Right lobe of liver (tissue), 6 donors: ENCODE results near the gene SERPINB4. TPM values are rescaled to one million over a fixed set of nuclear protein-coding genes. Genes with fewer than 3 reads are reported as not detected.

ENCODE experiments used
- ATAC-seq, 4 donors: fragments of 200-7000 bp; cut with Tn5 transposase; one replicate each; pipeline ENCODE4 v1.9.1; 2020; ENCODE audit warnings: mild to moderate bottlenecking in 4 of 4, moderate library complexity in 4 of 4
- DNase-seq, 3 donors: peaks; one replicate each; pipeline ENCODE4 v3.0.0-alpha.2; 2020
- H3K27ac ChIP-seq, 3 donors: fragments of 200-600 bp; one replicate each; pipeline ENCODE4 v1.8.0; 2022
- H3K27me3 ChIP-seq, 2 donors: fragments of 200-600 bp; one replicate each; pipeline ENCODE4 v1.8.0; 2022
- H3K36me3 ChIP-seq, 4 donors: fragments of 200-600 bp; sonication (generic) in 1 of 4; one replicate each; pipeline versions ENCODE4 v1.5.1 to v1.8.0; 2017 to 2022; ENCODE audit warnings: control low read depth in 1 of 4
- H3K4me1 ChIP-seq, 4 donors: fragments of 200-600 bp; sonication (generic) in 1 of 4; one replicate each; pipeline versions ENCODE4 v1.5.1 to v1.8.0; 2017 to 2022; ENCODE audit warnings: control low read depth in 1 of 4
- H3K4me3 ChIP-seq, 3 donors: fragments of 200-600 bp; one replicate each; pipeline ENCODE4 v1.8.0; 2022
- H3K9me3 ChIP-seq, 4 donors: fragments of 200-600 bp; sonication (generic) in 1 of 4; one replicate each; pipeline versions ENCODE4 v1.5.1 to v1.8.0; 2017 to 2022; ENCODE audit warnings: control low read depth in 1 of 4
- CTCF ChIP-seq, 4 donors: fragments of 200-600 bp in 3 of 4; fragments of 450-650 bp in 1 of 4; IDR thresholded peaks; one replicate each; pipeline versions ENCODE4 v1.5.1 to v1.8.0; 2016 to 2022; ENCODE audit warnings: antibody characterized with exemption in 4 of 4, mild to moderate bottlenecking in 2 of 4
- POLR2A ChIP-seq: fragments of 450-650 bp; IDR thresholded peaks from one replicate; pipeline ENCODE4 v1.6.1; 2017; ENCODE audit warnings: antibody characterized with exemption, mild to moderate bottlenecking
- WGBS: methylation state at CpG from one replicate; pipeline ENCODE4 v1.1.6; 2018; ENCODE audit warnings: low coverage, low lambda C conversion rate; ENCODE audit not compliant: insufficient coverage; ENCODE audit errors: missing lambda C conversion rate; 5-methylcytosine and 5-hydroxymethylcytosine counted together
- intact Hi-C, 2 donors: fragments of 100-400 bp; cut with DNase I; formaldehyde crosslinking; loops; one replicate each; pipeline versions ENCODE4 v1.11.2 to v1.14.1; 2022
- total RNA-seq, 6 experiments: library from RNA; depleted of rRNA in 2 of 6; stranded (reverse); fragments of >200 nt in 2 of 6; fragmentation: NEBNext Ultra II Directional in 3 of 6; extraction: Animal tissue kit (Norgen Biotek cat#: 25700) in 3 of 6; gene quantifications; one replicate each; pipeline versions ENCODE4 v1.1.0 to v1.2.4, GENCODE V29; 2016 to 2023
- donor health status: DM: no; HTN: yes; CAD: no.
- donor health status: DM: no; HTN: no; CAD: no.
- donor health status: DM: no; HTN: no; CAD: no.
- donor health status: DM: no; HTN: yes; CAD: no.
- donor health status: DM: no; HTN: yes; CAD: no.

The SERPINB4 gene
- total RNA-seq, 6 experiments from 2014 or later: not detected

DNA sequence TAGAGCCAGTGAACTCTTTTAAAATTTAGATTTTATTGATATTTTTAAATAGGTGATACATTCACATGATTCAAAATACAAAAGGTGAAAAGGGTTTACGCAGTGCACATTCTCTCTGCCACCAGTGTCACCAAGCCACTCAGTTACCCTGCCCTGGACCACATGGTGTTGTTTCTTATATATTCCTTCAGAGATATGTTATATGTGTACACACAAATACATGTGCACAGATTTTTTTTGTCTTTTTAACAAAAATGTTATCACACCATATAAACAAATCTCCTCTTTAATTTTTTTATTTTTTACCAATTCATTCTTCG is 26.2 kb downstream of the SERPINB4 start:
- H3K27ac ChIP-seq: no peak overlapping the region
- no peak overlapping the region for H3K4me3 ChIP-seq
- no peak for ATAC-seq
- TF ChIP-seq POLR2A (no peak), CTCF (IDR thresholded peaks at IDR 0.05) (no peak)
- intact Hi-C loops: no loop called here
- 93% methylated on average over 2 of the region's 2 CpGs for WGBS
- H3K27me3 ChIP-seq: no peaks in the 10 kb centered on the region
- H3K4me1 ChIP-seq: no peaks in the 10 kb centered on the region
- no peaks in the 10 kb centered on the region for H3K9me3 ChIP-seq
- no peak for DNase-seq
- H3K36me3 ChIP-seq: no peaks in the 10 kb centered on the region

- TF ChIP-seq CTCF (IDR thresholded peaks at IDR 0.05): no peak
- no peak for TF ChIP-seq POLR2A
- intact Hi-C loops: no loop called here
- H3K4me1 ChIP-seq: no peaks in the 10 kb centered on the region
- no peak overlapping the region for H3K4me3 ChIP-seq
- 32% methylated on average over 3 of the region's 3 CpGs for WGBS
- no peak for ATAC-seq
- H3K36me3 ChIP-seq: no peaks in the 10 kb centered on the region
- H3K9me3 ChIP-seq: no peaks in the 10 kb centered on the region
- DNase-seq: no peak
- no peaks in the 10 kb centered on the region for H3K27me3 ChIP-seq
- no peak overlapping the region for H3K27ac ChIP-seq
Observed at GRCh38 chr18:63617049-63617914, 26.8 kb downstream of the SERPINB4 start.

GRCh38 chr18:63613420-63613819 is 30.6 kb downstream of the SERPINB4 start:
- WGBS: 83% methylated on average over 1 of the region's 4 CpGs
- Histone ChIP-seq H3K9me3 (no peaks in the 10 kb centered on the region), H3K36me3 (no peaks in the 10 kb centered on the region), H3K27ac (no peak overlapping the region), H3K27me3 (no peaks in the 10 kb centered on the region), H3K4me1 (no peaks in the 10 kb centered on the region), H3K4me3 (no peak overlapping the region)
- ATAC-seq (no peak), DNase-seq (no peak)
- TF ChIP-seq CTCF (IDR thresholded peaks at IDR 0.05) (no peak), POLR2A (no peak)
- intact Hi-C loops: no loop called here

GRCh38 chr18:63606526-63606925 is 37.5 kb downstream of the SERPINB4 start:
- Histone ChIP-seq H3K27ac (no peak overlapping the region), H3K36me3 (no peaks in the 10 kb centered on the region), H3K27me3 (no peaks in the 10 kb centered on the region), H3K4me3 (no peak overlapping the region), H3K9me3 (no peaks in the 10 kb centered on the region), H3K4me1 (no peaks in the 10 kb centered on the region)
- no peak for ATAC-seq
- DNase-seq: no peak
- intact Hi-C loops: no loop called here
- TF ChIP-seq POLR2A: no peak
- no peak for TF ChIP-seq CTCF (IDR thresholded peaks at IDR 0.05)
- WGBS: 70% methylated on average over 3 of the region's 3 CpGs
